HG03159 (cell line): ENCODE measurements around the gene AKNA.
"Not testable (repeated sequence)": the region's sequence is repeated elsewhere in the genome, so short reads cannot be mapped to it uniquely, and the experiment has no call there.

Experiments
- ATAC-seq: cut with Tn5 transposase; IDR thresholded peaks from one replicate; pipeline ENCODE4 v1.9.1; 2021; ENCODE audit warnings: mild to moderate bottlenecking, moderate library complexity; ENCODE audit not compliant: unreplicated experiment

AKNA gene

GRCh38 chr9:114323849-114324248 is 63.9 kb downstream of the AKNA start:
- ATAC-seq = not testable (repeated sequence)

GRCh38 chr9:114322831-114323531 is 64.8 kb downstream of the AKNA start, which contains the start of gene ORM1:
Gene ORM1, plus strand, starts transcription at chr9:114323098. Its CDS starts 36 bp downstream, at chr9:114323134.
- not testable (repeated sequence) for ATAC-seq

GRCh38 chr9:114322160-114322818 is 65.5 kb downstream of the AKNA start:
- not testable (repeated sequence) for ATAC-seq

GRCh38 chr9:114321759-114322158 is 66.0 kb downstream of the AKNA start:
- ATAC-seq = no peak

- not testable (repeated sequence) for ATAC-seq
Measured at GRCh38 chr9:114320710-114321109, 67.1 kb downstream of the AKNA start.

- ATAC-seq = no peak
Measured at GRCh38 chr9:114319147-114319546, 68.6 kb downstream of the AKNA start.

GRCh38 chr9:114318416-114318815 is 69.4 kb downstream of the AKNA start:
- no peak for ATAC-seq

- ATAC-seq = no peak
Measured at GRCh38 chr9:114317665-114318357, 70.0 kb downstream of the AKNA start.

GRCh38 chr9:114316605-114317230 is 71.1 kb downstream of the AKNA start:
- no peak for ATAC-seq

GRCh38 chr9:114315723-114316363 is 71.9 kb downstream of the AKNA start:
- ATAC-seq = no peak

GRCh38 chr9:114314881-114315722 is 72.7 kb downstream of the AKNA start:
- no peak for ATAC-seq

- no peak for ATAC-seq
Measured at GRCh38 chr9:114314256-114314867, 73.4 kb downstream of the AKNA start.

- ATAC-seq = no peak
Measured at GRCh38 chr9:114313186-114313585, 74.6 kb downstream of the AKNA start.

GRCh38 chr9:114312513-114312875 is 75.3 kb downstream of the AKNA start:
- ATAC-seq = no peak

- ATAC-seq = no peak
Measured at GRCh38 chr9:114311571-114312512, 75.9 kb downstream of the AKNA start.

- ATAC-seq = no peak
Measured at GRCh38 chr9:114310471-114311450, 77.0 kb downstream of the AKNA start.

GRCh38 chr9:114309096-114309495 is 78.7 kb downstream of the AKNA start:
- ATAC-seq = no peak
